22Rv1 (cell line): ENCODE data around the gene KRTAP10-12.
"Not testable (repeated sequence)": the region's sequence is repeated elsewhere in the genome, so short reads cannot be mapped to it uniquely, and the experiment has no call there.

Experiments
- H3K27ac ChIP-seq: fragments of 450-650 bp; 2 replicates; pipeline ENCODE4 v1.5.1; 2017
- ZFX ChIP-seq: fragments of 450-650 bp; IDR thresholded peaks from 2 replicates; pipeline ENCODE4 v1.6.1; 2017; ENCODE audit warnings: antibody characterized with exemption, borderline replicate concordance
- TF ChIP-seq, protein P1 (sequence below): fragments of 450-650 bp; IDR thresholded peaks from 2 replicates; pipeline ENCODE4 v1.5.1; 2017; ENCODE audit warnings: mild to moderate bottlenecking

KRTAP10-12 gene

DNA sequence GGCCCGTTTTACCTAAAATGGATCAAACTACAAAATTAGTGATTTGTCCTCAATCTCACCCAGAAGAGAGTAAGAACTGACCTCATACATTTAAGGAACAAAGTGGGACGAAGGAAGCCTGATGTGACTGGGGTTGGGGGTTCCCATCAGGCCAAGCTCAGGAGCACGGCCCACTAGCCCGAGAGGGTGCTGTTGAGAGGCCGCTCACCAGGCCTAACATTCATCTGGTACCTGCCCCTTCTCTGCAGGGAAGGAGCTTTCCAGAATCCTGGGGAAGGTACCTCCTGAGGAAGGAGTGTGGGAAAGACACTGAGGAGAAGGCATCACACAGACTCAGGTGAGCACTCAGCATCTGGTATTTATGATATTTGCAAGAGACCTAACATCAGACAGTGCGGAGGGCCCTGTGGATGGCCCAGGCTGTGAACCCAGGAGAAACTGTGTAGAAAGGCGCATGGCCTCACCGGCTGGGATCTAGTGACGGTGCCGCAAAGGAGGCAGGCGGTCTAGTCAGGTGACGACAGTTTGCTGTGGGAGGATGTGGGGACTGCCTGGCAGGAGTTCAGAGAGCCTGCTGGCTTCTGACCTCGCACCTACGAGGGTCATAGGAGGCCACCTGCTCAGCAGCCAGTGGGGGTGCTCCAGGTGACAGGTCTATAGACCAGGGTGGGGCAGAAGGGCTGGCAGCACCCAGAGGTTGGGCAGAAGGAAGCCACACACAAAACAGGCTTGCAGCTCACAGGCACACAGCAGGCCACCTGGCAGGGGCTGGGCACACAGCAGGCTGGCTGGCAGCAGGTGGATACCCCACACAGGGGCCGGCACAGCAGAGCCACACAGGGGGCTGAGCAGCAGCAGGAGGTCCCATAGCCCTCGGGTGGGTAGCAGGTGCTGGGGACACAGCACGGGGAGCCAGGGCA lies 43.1 kb upstream of the KRTAP10-12 start:
- TF ChIP-seq, protein P1, sequence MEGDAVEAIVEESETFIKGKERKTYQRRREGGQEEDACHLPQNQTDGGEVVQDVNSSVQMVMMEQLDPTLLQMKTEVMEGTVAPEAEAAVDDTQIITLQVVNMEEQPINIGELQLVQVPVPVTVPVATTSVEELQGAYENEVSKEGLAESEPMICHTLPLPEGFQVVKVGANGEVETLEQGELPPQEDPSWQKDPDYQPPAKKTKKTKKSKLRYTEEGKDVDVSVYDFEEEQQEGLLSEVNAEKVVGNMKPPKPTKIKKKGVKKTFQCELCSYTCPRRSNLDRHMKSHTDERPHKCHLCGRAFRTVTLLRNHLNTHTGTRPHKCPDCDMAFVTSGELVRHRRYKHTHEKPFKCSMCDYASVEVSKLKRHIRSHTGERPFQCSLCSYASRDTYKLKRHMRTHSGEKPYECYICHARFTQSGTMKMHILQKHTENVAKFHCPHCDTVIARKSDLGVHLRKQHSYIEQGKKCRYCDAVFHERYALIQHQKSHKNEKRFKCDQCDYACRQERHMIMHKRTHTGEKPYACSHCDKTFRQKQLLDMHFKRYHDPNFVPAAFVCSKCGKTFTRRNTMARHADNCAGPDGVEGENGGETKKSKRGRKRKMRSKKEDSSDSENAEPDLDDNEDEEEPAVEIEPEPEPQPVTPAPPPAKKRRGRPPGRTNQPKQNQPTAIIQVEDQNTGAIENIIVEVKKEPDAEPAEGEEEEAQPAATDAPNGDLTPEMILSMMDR: no peak
- no peak for TF ChIP-seq ZFX
- H3K27ac ChIP-seq: no peak overlapping the region

DNA sequence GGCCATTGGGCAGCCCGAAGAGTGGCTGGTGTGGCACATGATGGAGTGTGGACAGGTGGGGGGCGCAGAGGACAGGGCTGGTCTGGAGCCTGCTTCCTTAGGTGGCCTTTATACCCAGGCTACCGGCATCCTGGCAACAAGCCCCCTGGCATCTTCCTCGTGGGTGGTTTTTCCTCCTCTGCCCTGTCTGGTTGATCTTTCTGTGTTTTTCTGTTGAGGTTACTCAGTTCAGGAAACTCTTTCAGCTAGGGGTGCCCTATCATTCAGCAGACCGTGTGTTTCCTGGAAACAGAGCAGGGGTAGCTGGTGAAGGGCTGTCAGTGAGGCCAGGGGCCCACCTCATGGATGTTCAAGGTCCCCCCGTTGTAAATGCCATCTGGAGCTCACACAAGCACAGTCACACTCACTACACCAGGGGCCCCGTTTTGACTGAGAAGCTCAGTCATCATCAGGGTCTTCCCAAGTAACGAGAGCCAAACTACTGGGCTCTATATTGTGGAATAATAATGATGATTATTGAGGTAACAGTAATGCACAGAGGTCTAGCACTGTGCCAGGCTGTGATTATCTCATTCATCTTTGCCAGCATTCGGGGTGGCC lies 42.3 kb upstream of the KRTAP10-12 start, which contains the start of gene KRTAP12-4:
Gene KRTAP12-4, minus strand, starts transcription at position 84 of the 600 bp plus-strand sequence. Its CDS starts 45 bp downstream, at position 39.
- no peak for TF ChIP-seq ZFX
- TF ChIP-seq, protein P1: no peak
- H3K27ac ChIP-seq: no peak within 1 kb of the TSS

DNA sequence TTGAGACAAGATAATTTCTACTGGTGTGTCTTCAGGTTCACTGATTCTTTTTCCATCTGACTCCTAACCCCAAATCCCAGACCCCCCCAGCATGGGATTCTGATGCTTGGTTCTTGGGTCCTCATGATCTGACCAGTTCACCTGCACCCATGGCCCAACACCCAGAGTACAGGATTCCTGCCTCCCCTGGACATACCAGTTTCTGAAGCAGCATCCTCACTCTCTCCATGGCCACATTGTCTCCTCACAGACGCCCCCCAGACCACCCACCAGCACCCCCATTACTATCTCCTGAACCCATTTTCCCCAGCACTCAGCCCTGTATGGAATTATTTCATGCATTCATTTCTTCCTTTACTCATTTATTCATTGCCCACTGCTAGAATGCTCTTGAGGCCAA lies 40.1 kb upstream of the KRTAP10-12 start:
- H3K27ac ChIP-seq: no peak overlapping the region
- TF ChIP-seq ZFX: no peak
- TF ChIP-seq, protein P1: no peak

DNA sequence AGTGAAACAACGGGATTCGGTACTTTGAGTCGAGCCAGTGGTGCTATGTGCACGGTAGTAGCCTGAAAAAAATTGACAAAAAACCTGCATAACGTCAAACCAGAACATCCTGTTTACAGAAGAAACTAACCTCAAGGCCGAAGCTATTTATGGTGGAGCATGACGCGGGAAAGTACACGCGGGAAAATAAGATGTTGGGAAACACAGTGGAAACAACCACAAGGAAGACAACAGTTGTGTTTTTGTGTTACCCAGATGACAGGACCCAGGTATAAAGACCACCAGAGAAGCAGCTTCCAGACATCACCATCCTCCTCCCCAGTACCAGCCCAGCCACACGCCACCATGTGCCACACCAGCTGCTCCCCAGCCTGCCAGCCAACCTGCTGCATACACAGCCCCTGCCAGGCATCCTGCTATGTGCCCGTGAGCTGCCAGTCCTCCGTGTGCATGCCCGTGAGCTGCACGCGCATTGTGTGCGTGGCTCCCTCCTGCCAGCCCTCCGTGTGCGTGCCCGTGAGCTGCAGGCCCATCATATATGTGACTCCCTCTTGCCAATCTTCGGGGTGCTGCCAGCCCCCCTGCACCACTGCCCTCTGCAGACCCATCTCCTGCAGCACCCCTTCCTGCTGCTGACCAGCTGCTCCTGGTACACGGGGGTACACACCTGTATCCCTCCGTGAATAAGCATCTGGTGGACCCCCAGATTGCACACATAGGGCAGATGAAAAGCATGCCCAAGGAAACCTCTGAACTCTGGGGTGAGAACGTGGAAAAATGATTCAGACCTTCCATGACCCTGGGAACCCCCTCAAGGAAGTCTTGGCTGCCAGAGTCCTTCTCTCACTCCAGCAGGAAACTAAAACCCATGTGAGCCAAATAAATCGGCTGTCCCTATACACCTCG lies 39.1 kb upstream of the KRTAP10-12 start, which contains the start of gene KRTAP12-3:
Gene KRTAP12-3, plus strand, starts transcription at position 298 of the 906 bp plus-strand sequence. Its CDS starts 48 bp downstream, at position 346.
- TF ChIP-seq ZFX: no peak
- TF ChIP-seq, protein P1: no peak
- no peak within 1 kb of the TSS for H3K27ac ChIP-seq

DNA sequence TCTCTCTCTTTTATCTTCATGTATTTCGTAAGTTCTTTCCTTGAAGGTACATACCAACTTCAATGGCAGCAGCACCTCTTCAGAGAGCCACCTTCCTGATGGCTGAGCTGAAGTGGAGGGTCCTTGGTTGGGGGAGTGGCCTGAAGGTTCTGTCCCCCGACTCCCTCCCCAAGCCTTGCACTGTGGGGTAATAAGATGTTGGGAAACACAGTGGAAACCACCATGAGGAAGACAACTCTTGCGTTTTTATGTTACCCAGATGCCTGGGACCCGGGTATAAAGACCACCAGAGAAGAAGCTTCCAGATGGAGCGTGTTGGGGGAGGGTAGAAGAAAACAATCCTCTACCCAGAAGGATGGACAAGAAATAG lies 38.4 kb upstream of the KRTAP10-12 start:
- no peak for TF ChIP-seq ZFX
- TF ChIP-seq, protein P1: no peak
- no peak overlapping the region for H3K27ac ChIP-seq

DNA sequence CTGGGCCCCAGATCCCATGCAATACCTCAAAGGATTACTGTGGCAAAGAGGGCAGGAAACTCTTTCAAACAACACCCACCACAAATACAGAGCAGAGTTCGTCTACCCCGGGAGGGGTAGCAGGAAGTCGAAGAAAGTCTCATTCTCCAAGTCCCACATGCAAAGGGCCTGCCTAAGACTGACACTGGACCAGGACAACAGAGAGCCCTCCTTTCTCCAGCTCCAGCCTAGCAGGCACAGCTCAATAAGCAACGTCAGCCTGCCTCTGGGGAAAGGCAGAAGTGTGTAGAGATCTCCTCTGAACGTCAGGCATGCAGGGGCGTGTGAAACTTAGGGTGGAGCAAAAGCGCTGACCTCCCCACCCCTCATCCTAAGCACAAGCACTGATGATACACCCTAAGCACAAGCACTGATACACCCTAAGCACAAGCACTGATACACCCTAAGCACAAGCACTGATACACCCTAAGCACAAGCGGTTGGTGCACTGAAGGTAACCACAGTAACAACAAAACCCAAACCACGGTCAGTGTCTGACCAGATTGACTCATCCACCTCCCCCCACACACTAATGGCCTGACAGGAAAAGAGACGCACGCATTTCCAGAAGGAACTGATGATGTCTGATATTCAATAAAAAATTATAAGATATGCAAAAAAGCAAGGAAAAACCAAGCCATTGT lies 37.9 kb upstream of the KRTAP10-12 start:
- no peak overlapping the region for H3K27ac ChIP-seq
- no peak for TF ChIP-seq ZFX
- TF ChIP-seq, protein P1: no peak

DNA sequence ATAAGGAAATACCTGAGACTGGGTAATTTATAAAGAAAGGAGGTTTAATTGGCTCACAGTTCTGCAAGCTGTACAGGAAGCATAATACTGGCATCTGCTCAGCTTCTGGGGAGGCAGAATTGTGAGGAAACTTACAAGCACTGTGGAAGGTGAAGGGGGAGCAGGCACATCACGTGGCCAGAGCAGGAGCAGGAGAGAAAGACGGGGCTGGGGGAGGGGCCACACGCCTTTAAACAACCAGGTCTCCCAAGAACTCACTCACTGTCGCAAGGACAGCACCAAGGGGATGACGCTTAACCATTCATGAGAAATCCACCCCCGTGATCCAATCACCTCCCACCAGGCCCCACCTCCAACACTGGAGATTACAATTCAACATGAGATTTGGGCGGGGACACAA lies 35.4 kb upstream of the KRTAP10-12 start:
- not testable (repeated sequence) for H3K27ac ChIP-seq
